Panc1 (cell line): Measurements from ENCODE around the gene GZMM. TPM values are rescaled to one million over a fixed set of nuclear protein-coding genes. Genes with fewer than 3 reads are reported as not detected.
A peak's percentile ranks its signal among the peaks of the same experiment; 100 is the strongest.

ENCODE experiments used
- ATAC-seq: fragments of 200-7000 bp; cut with Tn5 transposase; 2 replicates; pipeline ENCODE4 v1.9.1; 2020; ENCODE audit warnings: mild to moderate bottlenecking, moderate library complexity
- Bru-seq: library from RNA; stranded (reverse); fragments of 400-500 nt; gene quantifications from one replicate; lab custom pipeline; 2021; lab: Mats Ljungman, UMichigan
- BruChase-seq, 2 experiments: library from RNA; stranded (reverse); fragments of 400-500 nt; gene quantifications; one replicate each; lab custom pipeline; 2021; lab: Mats Ljungman, UMichigan
- BruUV-seq: library from RNA; stranded (reverse); fragments of 400-500 nt; replicated peaks from 2 replicates; lab custom pipeline; 2021; lab: Mats Ljungman, UMichigan
- CTCF ChIA-PET: fragments of 300-600 bp; sonication (Branson Sonifier 250); formaldehyde crosslinking; loops from one replicate; lab custom pipeline; 2022; ENCODE audit warnings: antibody characterized with exemption; lab: Charles Lee
- POLR2A ChIA-PET: fragments of 300-600 bp; sonication (Branson Sonifier 250); formaldehyde crosslinking; loops from one replicate; lab custom pipeline; 2022; ENCODE audit warnings: antibody characterized with exemption; lab: Charles Lee
- DNase-seq: peaks from one replicate; pipeline ENCODE4 v3.0.0-alpha.2; 2010; ENCODE audit warnings: low read depth, low spot score
- H3K27ac ChIP-seq: 2 replicates; pipeline ENCODE4 v1.5.1; 2011; ENCODE audit warnings: mild to moderate bottlenecking, low read length, inconsistent platforms
- H3K27me3 ChIP-seq: fragments of 200-500 bp; sonication (Bioruptor generic); 2 replicates; pipeline ENCODE4 v1.6.0; 2014; ENCODE audit warnings: low read length, inconsistent platforms; ENCODE audit not compliant: control insufficient read depth, insufficient read depth
- H3K36me3 ChIP-seq: fragments of 200-500 bp; sonication (Bioruptor generic); 2 replicates; pipeline ENCODE4 v1.5.1; 2014; ENCODE audit warnings: inconsistent platforms, mild to moderate bottlenecking, low read length, moderate library complexity; ENCODE audit not compliant: control insufficient read depth, insufficient read depth
- H3K4me1 ChIP-seq: 2 replicates; pipeline ENCODE4 v1.5.1; 2011; ENCODE audit warnings: inconsistent platforms, mild to moderate bottlenecking, low read length, moderate library complexity; ENCODE audit not compliant: control insufficient read depth, insufficient read depth
- H3K4me3 ChIP-seq, 2 experiments: 2 replicates each; pipeline ENCODE4 v1.5.1; 2011 to 2012; ENCODE audit warnings: low read depth in 2 of 2, low read length in 2 of 2, mild to moderate bottlenecking in 2 of 2, inconsistent platforms in 1 of 2, moderate library complexity in 1 of 2
- H3K9me3 ChIP-seq: fragments of 200-500 bp; sonication (Bioruptor generic); 2 replicates; pipeline ENCODE4 v1.5.1; 2014; ENCODE audit warnings: low read depth, mild to moderate bottlenecking, inconsistent platforms, low read length, moderate library complexity; ENCODE audit not compliant: control insufficient read depth, insufficient read depth
- CTCF ChIP-seq: fragments of 450-650 bp; IDR thresholded peaks from 2 replicates; pipeline ENCODE4 v1.5.1; 2017; ENCODE audit warnings: mild to moderate bottlenecking
- POLR2AphosphoS5 ChIP-seq: IDR thresholded peaks from 2 replicates; pipeline ENCODE4 v1.6.1; 2012; ENCODE audit warnings: mild to moderate bottlenecking, low read depth, low read length, moderate library complexity
- REST ChIP-seq, 2 experiments: IDR thresholded peaks; 2 replicates each; pipeline ENCODE4 v1.6.1; 2011 to 2012; ENCODE audit warnings: low read depth in 2 of 2, control low read depth in 1 of 2, low read length in 1 of 2, mild to moderate bottlenecking in 1 of 2, moderate library complexity in 1 of 2; ENCODE audit not compliant: insufficient read depth in 1 of 2
- SIN3A ChIP-seq: IDR thresholded peaks from 2 replicates; pipeline ENCODE4 v1.6.1; 2012; ENCODE audit warnings: low read depth, mild to moderate bottlenecking, low read length, moderate library complexity, borderline replicate concordance; ENCODE audit not compliant: insufficient read depth
- TCF7L2 ChIP-seq: IDR thresholded peaks from 2 replicates; pipeline ENCODE4 v1.6.1; 2011; ENCODE audit warnings: mild to moderate bottlenecking, low read depth, low read length, inconsistent platforms
- in situ Hi-C: cut with HindIII; loops from 2 replicates; pipeline ENCODE4 v1.10.0; 2016; ENCODE audit warnings: low sequenced_read_pairs, low pct_unique_long_range_greater_than_20kb
- intact Hi-C: fragments of 100-400 bp; cut with micrococcal nuclease; formaldehyde crosslinking; loops from one replicate; pipeline ENCODE4 v1.10.0; 2022; ENCODE audit not compliant: unreplicated experiment
- long read RNA-seq: library from polyadenylated mRNA; unstranded; transcript quantifications from one replicate; pipeline ENCODE4 v2.0.0, GENCODE V29; 2021; ENCODE audit not compliant: unreplicated experiment
- polyA plus RNA-seq: library from polyadenylated mRNA; unstranded; fragments of >200 nt; gene quantifications from one replicate; pipeline ENCODE4 v1.2.1, GENCODE V29; 2012; ENCODE audit warnings: missing spikeins; ENCODE audit not compliant: insufficient read length
- total RNA-seq: library from RNA; stranded (reverse); gene quantifications from one replicate; pipeline ENCODE4 v1.2.1, GENCODE V29; 2021; ENCODE audit not compliant: unreplicated experiment

GZMM gene
- total RNA-seq (0.69 TPM), Bru-seq, nascent RNA (percentile 19 among the genes with signal in this experiment), BruChase-seq, experiment 1, labeled RNA remaining after a 2-hour chase (percentile 31 among the genes with signal in this experiment), BruChase-seq, experiment 2, labeled RNA remaining after a 6-hour chase (percentile 32 among the genes with signal in this experiment)
- polyA plus RNA-seq, result 1.4 TPM
- long read RNA-seq, result 0 reads

GRCh38 chr19:543910-544608, at the start of gene GZMM:
Gene GZMM (plus strand): TSS chr19:544053. CDS start chr19:544072, 19 bp downstream.
- Histone ChIP-seq H3K9me3 (no peaks in the 10 kb centered on the region), H3K27ac (no peak within 1 kb of the TSS), H3K4me3 (no peak within 1 kb of the TSS), H3K27me3 (no peaks in the 10 kb centered on the region), H3K4me1 (no peaks in the 10 kb centered on the region), H3K36me3 (no peaks in the 10 kb centered on the region)
- CTCF ChIA-PET, result interaction anchor here (0.7 kb wide), 1 partner anchor 763 kb away, joined by 5 read pairs; no protein-coding TSS in a partner anchor
- no peak for TF ChIP-seq POLR2AphosphoS5
- TF ChIP-seq REST (IDR thresholded peaks at IDR 0.05; ENCODE audit: insufficient read depth in 1 of 2, low read depth in 2 of 2, low read length in 1 of 2), result no peak
- TF ChIP-seq TCF7L2, result no peak
- TF ChIP-seq CTCF, result no peak
- TF ChIP-seq SIN3A, result no peak
- POLR2A ChIA-PET, result no interaction called here
- in situ Hi-C loops, result no loop called here
- ATAC-seq, result peak; percentile 29; the same call in 1 of the 2 replicates
- intact Hi-C loops, result no loop called here
- BruUV-seq, result no TSS peak
- no peak for DNase-seq

- peaks cover 10% of the 10 kb centered on the region for H3K4me1 ChIP-seq
- peak overlapping the region; percentile 69 for H3K27ac ChIP-seq
- ATAC-seq, result 0 out of 2 replicates have a peak, but pooled peaks have one; percentile 14
- TF ChIP-seq REST (IDR thresholded peaks at IDR 0.05; ENCODE audit: insufficient read depth in 1 of 2, low read depth in 2 of 2, low read length in 1 of 2) (no peak), CTCF (no peak), TCF7L2 (no peak), SIN3A (no peak), POLR2AphosphoS5 (no peak)
- H3K36me3 ChIP-seq, result no peaks in the 10 kb centered on the region
- in situ Hi-C loops (no loop called here), intact Hi-C loops (no loop called here)
- DNase-seq, result no peak
- H3K4me3 ChIP-seq, result no peak overlapping the region
- BruUV-seq, result no TSS peak
- ChIA-PET CTCF (interaction anchor here (0.6 to 1.2 kb wide), 2 partner anchors 12 to 52 kb away, joined by 3 to 6 read pairs; no protein-coding TSS in a partner anchor), POLR2A (no interaction called here)
- no peaks in the 10 kb centered on the region for H3K9me3 ChIP-seq
- no peaks in the 10 kb centered on the region for H3K27me3 ChIP-seq
Measured at GRCh38 chr19:494171-495080, 49.4 kb upstream of the GZMM start.
